Liver (tissue), 3 donors: ENCODE measurements around the gene PCBP2.

Source experiments
- ATF3 ChIP-seq: IDR thresholded peaks from 2 replicates; pipeline ENCODE4 v1.6.1; 2016; ENCODE audit warnings: antibody characterized with exemption
- EGR1 ChIP-seq, 2 donors: IDR thresholded peaks; 2 replicates each; pipeline ENCODE4 v1.6.1; 2016 to 2018; ENCODE audit warnings: antibody characterized with exemption in 2 of 2, low read depth in 2 of 2
- FOXA1 ChIP-seq: IDR thresholded peaks from 2 replicates; pipeline ENCODE4 v1.6.1; 2016; ENCODE audit warnings: antibody characterized with exemption
- JUND ChIP-seq, 2 donors: IDR thresholded peaks; 2 replicates each; pipeline ENCODE4 v1.6.1; 2016; ENCODE audit warnings: antibody characterized with exemption in 2 of 2
- NR2F2 ChIP-seq: IDR thresholded peaks from 2 replicates; pipeline ENCODE4 v1.6.1; 2016; ENCODE audit warnings: antibody characterized with exemption
- RAD21 ChIP-seq, 2 donors: IDR thresholded peaks; 2 replicates each; pipeline ENCODE4 v1.6.1; 2016; ENCODE audit warnings: antibody characterized with exemption in 2 of 2, mild to moderate bottlenecking in 2 of 2
- REST ChIP-seq: IDR thresholded peaks from 2 replicates; pipeline ENCODE4 v1.6.1; 2016; ENCODE audit warnings: antibody characterized with exemption, mild to moderate bottlenecking
- RXRA ChIP-seq, 2 donors: IDR thresholded peaks; 2 replicates each; pipeline ENCODE4 v1.6.1; 2017 to 2018; ENCODE audit warnings: antibody characterized with exemption in 2 of 2, mild to moderate bottlenecking in 1 of 2
- TAF1 ChIP-seq: conservative IDR thresholded peaks from 2 replicates; pipeline ENCODE4 v1.6.1; 2016; ENCODE audit warnings: antibody characterized with exemption, mild to moderate bottlenecking
- YY1 ChIP-seq: IDR thresholded peaks from 2 replicates; pipeline ENCODE4 v1.6.1; 2016; ENCODE audit warnings: antibody characterized with exemption, mild to moderate bottlenecking
- ZBTB33 ChIP-seq: IDR thresholded peaks from 2 replicates; pipeline ENCODE4 v1.6.1; 2016; ENCODE audit warnings: antibody characterized with exemption
- TF ChIP-seq, protein P1 (sequence below): fragments of 150-350 bp; IDR thresholded peaks from 2 replicates; pipeline ENCODE4 v1.5.1; 2017; ENCODE audit warnings: improper control_type of control experiment, low read depth, low read length; ENCODE audit not compliant: missing input control
- TF ChIP-seq, protein P2 (sequence below): IDR thresholded peaks from 2 replicates; pipeline ENCODE4 v1.6.1; 2016; ENCODE audit warnings: antibody characterized with exemption
- donor health status: healthy.
- donor health status: healthy.

GRCh38 chr12:53498235-53498630 lies 46.3 kb downstream of the PCBP2 start:
- TF ChIP-seq, protein P1, sequence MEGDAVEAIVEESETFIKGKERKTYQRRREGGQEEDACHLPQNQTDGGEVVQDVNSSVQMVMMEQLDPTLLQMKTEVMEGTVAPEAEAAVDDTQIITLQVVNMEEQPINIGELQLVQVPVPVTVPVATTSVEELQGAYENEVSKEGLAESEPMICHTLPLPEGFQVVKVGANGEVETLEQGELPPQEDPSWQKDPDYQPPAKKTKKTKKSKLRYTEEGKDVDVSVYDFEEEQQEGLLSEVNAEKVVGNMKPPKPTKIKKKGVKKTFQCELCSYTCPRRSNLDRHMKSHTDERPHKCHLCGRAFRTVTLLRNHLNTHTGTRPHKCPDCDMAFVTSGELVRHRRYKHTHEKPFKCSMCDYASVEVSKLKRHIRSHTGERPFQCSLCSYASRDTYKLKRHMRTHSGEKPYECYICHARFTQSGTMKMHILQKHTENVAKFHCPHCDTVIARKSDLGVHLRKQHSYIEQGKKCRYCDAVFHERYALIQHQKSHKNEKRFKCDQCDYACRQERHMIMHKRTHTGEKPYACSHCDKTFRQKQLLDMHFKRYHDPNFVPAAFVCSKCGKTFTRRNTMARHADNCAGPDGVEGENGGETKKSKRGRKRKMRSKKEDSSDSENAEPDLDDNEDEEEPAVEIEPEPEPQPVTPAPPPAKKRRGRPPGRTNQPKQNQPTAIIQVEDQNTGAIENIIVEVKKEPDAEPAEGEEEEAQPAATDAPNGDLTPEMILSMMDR, result no peak
- TF ChIP-seq ATF3 (no peak), ZBTB33 (no peak), YY1 (no peak), NR2F2 (no peak), RAD21 (IDR thresholded peaks at IDR 0.05) (no peak), REST (no peak), EGR1 (IDR thresholded peaks at IDR 0.05; ENCODE audit: low read depth in 2 of 2) (no peak), RXRA (IDR thresholded peaks at IDR 0.05) (no peak), TAF1 (no peak), JUND (IDR thresholded peaks at IDR 0.05) (no peak), FOXA1 (no peak)
- TF ChIP-seq, protein P2, sequence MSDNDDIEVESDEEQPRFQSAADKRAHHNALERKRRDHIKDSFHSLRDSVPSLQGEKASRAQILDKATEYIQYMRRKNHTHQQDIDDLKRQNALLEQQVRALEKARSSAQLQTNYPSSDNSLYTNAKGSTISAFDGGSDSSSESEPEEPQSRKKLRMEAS, result no peak
